CD4-positive, alpha-beta T cell treated with Interleukin-6 at 100 ng/mL for 8 hours (primary cell): ENCODE data around the gene NXN.
"Not testable (repeated sequence)": the region's sequence is repeated elsewhere in the genome, so short reads cannot be mapped to it uniquely, and the experiment has no call there.

Experiments
- DNase-seq: peaks from one replicate; pipeline ENCODE4 v3.0.0-alpha.2; 2020; ENCODE audit warnings: mixed read lengths, low spot score

The NXN gene

GRCh38 chr17:773467-774312, 205.9 kb downstream of the NXN start:
- DNase-seq, result no peak

GRCh38 chr17:773016-773415, 206.6 kb downstream of the NXN start:
- no peak for DNase-seq

GRCh38 chr17:767076-767475, 212.5 kb downstream of the NXN start:
- DNase-seq, result no peak

GRCh38 chr17:760371-760770, 219.2 kb downstream of the NXN start:
- DNase-seq, result no peak

GRCh38 chr17:759964-760363, 219.6 kb downstream of the NXN start:
- no peak for DNase-seq

GRCh38 chr17:756010-756567, 223.5 kb downstream of the NXN start:
- DNase-seq, result not testable (repeated sequence)

- DNase-seq, result not testable (repeated sequence)
These were observed 224.1 kb downstream of the NXN start for GRCh38 chr17:755319-755961.

- DNase-seq, result no peak
These were observed 226.2 kb downstream of the NXN start for GRCh38 chr17:753418-753817.

GRCh38 chr17:752620-753219, 226.9 kb downstream of the NXN start:
- DNase-seq, result peak; percentile 9

GRCh38 chr17:752002-752619, 227.5 kb downstream of the NXN start, which contains the start of gene GEMIN4:
TSS of gene GEMIN4 (minus strand) at chr17:752264. CDS start at chr17:752142, 122 bp downstream.
- peak; percentile 93 for DNase-seq

GRCh38 chr17:751269-752001, 228.1 kb downstream of the NXN start:
- DNase-seq, result peak; percentile 45

- DNase-seq, result no peak
These were observed 229.0 kb downstream of the NXN start for GRCh38 chr17:750431-751037.

GRCh38 chr17:749359-749758, 230.2 kb downstream of the NXN start:
- not testable (repeated sequence) for DNase-seq
